Karpas-422 (cell line): Measurements from ENCODE around the gene ITSN1. TPM values are rescaled to one million over a fixed set of nuclear protein-coding genes. Genes with fewer than 3 reads are reported as not detected.

Experiments used
- DNase-seq: peaks from one replicate; pipeline ENCODE4 v3.0.0-alpha.2; 2015
- H2AFZ ChIP-seq: fragments of 200-600 bp; sonication (generic); 2 replicates; pipeline ENCODE4 v1.6.1; 2014; ENCODE audit warnings: antibody characterized with exemption, low read length, mixed read lengths
- H3K27ac ChIP-seq: fragments of 200-600 bp; sonication (generic); 2 replicates; pipeline ENCODE4 v1.5.1; 2014; ENCODE audit warnings: mild to moderate bottlenecking, low read length, moderate library complexity
- H3K27me3 ChIP-seq: fragments of 200-600 bp; sonication (generic); 2 replicates; pipeline ENCODE4 v1.6.1; 2014; ENCODE audit warnings: low read length, mixed read lengths
- H3K36me3 ChIP-seq: fragments of 200-600 bp; sonication (generic); 2 replicates; pipeline ENCODE4 v1.6.1; 2014; ENCODE audit warnings: low read length, mixed read lengths; ENCODE audit not compliant: insufficient read depth
- H3K4me1 ChIP-seq: fragments of 200-600 bp; sonication (generic); 2 replicates; pipeline ENCODE4 v1.6.1; 2014; ENCODE audit warnings: mild to moderate bottlenecking, low read length, mixed read lengths
- H3K4me2 ChIP-seq: fragments of 200-600 bp; sonication (generic); 2 replicates; pipeline ENCODE4 v1.6.1; 2014; ENCODE audit warnings: low read length, low read depth, mild to moderate bottlenecking; ENCODE audit not compliant: poor library complexity, severe bottlenecking
- H3K4me3 ChIP-seq: fragments of 200-600 bp; sonication (generic); 2 replicates; pipeline ENCODE4 v1.5.1; 2014; ENCODE audit warnings: mild to moderate bottlenecking, antibody characterized with exemption, low read length, mixed read lengths
- H3K79me2 ChIP-seq: fragments of 200-600 bp; sonication (generic); 2 replicates; pipeline ENCODE4 v1.6.1; 2014; ENCODE audit warnings: mild to moderate bottlenecking, low read length, mixed read lengths
- H3K9ac ChIP-seq: fragments of 200-600 bp; sonication (generic); 2 replicates; pipeline ENCODE4 v1.6.0; 2014; ENCODE audit warnings: low read length
- H3K9me2 ChIP-seq: fragments of 200-600 bp; sonication (generic), shearing (Covaris generic); replicated peaks from 2 replicates; pipeline ENCODE4 v1.6.0; 2014; ENCODE audit warnings: mild to moderate bottlenecking, low read length, moderate library complexity; ENCODE audit not compliant: insufficient read depth
- H3K9me3 ChIP-seq: fragments of 300-700, 200-600 bp; sonication (generic); 2 replicates; pipeline ENCODE4 v1.6.1; 2014; ENCODE audit warnings: low read length, mixed read lengths
- H4K20me1 ChIP-seq: fragments of 200-600 bp; sonication (generic); 2 replicates; pipeline ENCODE4 v1.6.1; 2014; ENCODE audit warnings: mild to moderate bottlenecking, antibody characterized with exemption, low read length, low read depth; ENCODE audit not compliant: insufficient read depth
- total RNA-seq: library from RNA; depleted of rRNA; stranded (reverse); fragments of >200 nt; shearing (Covaris generic); gene quantifications from 2 replicates; pipeline ENCODE4 v1.2.3, GENCODE V29; 2014; ENCODE audit warnings: low replicate concordance

The ITSN1 gene
- total RNA-seq, 1 experiment from 2014 or later: 2.3 TPM

DNA sequence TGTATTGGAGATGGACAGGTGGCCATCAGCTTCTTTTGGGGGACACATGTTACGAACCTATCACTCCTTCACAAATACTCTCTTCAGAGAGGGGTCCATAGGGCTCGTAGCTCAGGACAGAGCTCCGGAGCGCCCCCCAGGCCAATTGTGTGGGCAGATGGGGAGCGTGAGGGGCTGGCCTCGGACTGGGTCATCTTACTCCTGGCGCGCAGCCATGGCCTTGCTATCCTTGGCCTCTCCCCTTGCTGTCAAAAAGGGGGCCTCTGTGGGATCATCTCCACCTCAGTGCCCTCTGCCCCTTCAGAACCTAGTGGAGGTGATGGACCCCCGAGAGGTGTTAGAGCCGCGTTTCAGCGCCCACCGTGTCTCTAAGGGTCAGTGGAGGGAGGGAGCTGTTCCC lies 238.3 kb downstream of the ITSN1 start:
- no peaks in the 10 kb centered on the region for H3K4me1 ChIP-seq
- H3K79me2 ChIP-seq: no peaks in the 10 kb centered on the region
- H3K4me2 ChIP-seq: no peak overlapping the region
- H3K36me3 ChIP-seq: no peaks in the 10 kb centered on the region
- H3K9me3 ChIP-seq: no peaks in the 10 kb centered on the region
- no peak overlapping the region for H3K9ac ChIP-seq
- H2AFZ ChIP-seq: no peak overlapping the region
- H4K20me1 ChIP-seq: no peaks in the 10 kb centered on the region
- DNase-seq: no peak
- no peak overlapping the region for H3K4me3 ChIP-seq
- H3K27me3 ChIP-seq: no peaks in the 10 kb centered on the region
- no peak overlapping the region for H3K27ac ChIP-seq
- no peaks in the 10 kb centered on the region for H3K9me2 ChIP-seq

DNA sequence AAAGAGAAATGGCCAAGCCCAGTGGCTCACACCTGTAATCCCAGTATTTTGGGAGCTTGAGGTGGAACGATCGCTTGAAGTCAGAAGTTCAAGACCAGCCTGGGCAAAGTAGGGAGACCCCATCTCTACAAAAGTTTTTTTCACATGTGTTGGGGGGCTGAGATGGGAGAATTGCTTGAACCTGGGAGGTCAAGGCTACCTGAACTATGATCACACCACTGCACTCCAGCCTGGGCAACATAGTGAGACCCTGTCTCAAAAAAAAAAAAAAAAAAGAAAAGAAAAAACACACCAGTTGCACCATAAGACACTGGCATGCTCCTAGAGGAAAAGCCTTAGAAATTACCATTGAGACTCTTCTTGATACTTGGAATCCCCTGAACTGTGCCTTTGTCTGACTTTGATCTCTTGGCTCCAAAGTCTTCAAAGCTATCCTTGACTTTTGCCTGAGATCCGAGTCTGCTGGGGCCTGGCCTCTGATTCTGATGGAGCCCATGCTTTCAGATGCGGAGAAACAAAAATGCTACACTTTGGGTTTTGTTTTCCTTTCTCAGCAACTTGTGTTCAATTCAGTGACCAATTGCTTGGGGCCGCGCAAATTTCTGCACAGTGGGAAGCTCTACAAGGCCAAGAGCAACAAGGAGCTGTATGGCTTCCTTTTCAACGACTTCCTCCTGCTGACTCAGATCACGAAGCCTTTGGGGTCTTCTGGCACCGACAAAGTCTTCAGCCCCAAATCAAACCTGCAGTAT lies 239.6 kb downstream of the ITSN1 start:
- Histone ChIP-seq H3K79me2 (no peaks in the 10 kb centered on the region), H3K36me3 (no peaks in the 10 kb centered on the region), H3K4me2 (no peak overlapping the region), H3K27me3 (no peaks in the 10 kb centered on the region), H2AFZ (no peak overlapping the region), H3K9me2 (no peaks in the 10 kb centered on the region), H3K9me3 (no peaks in the 10 kb centered on the region), H4K20me1 (no peaks in the 10 kb centered on the region), H3K4me1 (no peaks in the 10 kb centered on the region), H3K27ac (no peak overlapping the region), H3K9ac (no peak overlapping the region), H3K4me3 (no peak overlapping the region)
- no peak for DNase-seq

DNA sequence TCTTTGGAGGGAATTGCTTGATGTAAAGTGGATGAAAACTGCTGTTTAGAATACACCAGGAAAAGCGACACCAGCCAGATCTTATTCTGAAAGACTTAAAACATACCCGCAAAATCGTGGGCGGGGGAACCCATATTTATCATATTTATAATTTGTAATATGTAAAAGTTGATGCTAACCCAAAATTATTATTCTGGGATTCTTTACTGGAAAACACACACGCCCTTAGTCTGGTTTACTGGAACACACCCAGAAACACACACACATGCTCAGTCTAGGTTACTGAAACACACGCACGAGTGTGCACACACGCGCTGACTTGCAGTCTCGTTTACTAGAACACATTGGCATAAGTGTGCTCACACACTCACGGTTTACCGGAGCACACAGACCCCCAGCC lies 240.8 kb downstream of the ITSN1 start:
- Histone ChIP-seq H3K27ac (no peak overlapping the region), H3K9me3 (no peaks in the 10 kb centered on the region), H4K20me1 (no peaks in the 10 kb centered on the region), H3K9me2 (no peaks in the 10 kb centered on the region), H3K4me1 (no peaks in the 10 kb centered on the region), H2AFZ (no peak overlapping the region), H3K9ac (no peak overlapping the region), H3K27me3 (no peaks in the 10 kb centered on the region), H3K4me2 (no peak overlapping the region), H3K79me2 (no peaks in the 10 kb centered on the region), H3K36me3 (no peaks in the 10 kb centered on the region), H3K4me3 (no peak overlapping the region)
- DNase-seq: no peak

DNA sequence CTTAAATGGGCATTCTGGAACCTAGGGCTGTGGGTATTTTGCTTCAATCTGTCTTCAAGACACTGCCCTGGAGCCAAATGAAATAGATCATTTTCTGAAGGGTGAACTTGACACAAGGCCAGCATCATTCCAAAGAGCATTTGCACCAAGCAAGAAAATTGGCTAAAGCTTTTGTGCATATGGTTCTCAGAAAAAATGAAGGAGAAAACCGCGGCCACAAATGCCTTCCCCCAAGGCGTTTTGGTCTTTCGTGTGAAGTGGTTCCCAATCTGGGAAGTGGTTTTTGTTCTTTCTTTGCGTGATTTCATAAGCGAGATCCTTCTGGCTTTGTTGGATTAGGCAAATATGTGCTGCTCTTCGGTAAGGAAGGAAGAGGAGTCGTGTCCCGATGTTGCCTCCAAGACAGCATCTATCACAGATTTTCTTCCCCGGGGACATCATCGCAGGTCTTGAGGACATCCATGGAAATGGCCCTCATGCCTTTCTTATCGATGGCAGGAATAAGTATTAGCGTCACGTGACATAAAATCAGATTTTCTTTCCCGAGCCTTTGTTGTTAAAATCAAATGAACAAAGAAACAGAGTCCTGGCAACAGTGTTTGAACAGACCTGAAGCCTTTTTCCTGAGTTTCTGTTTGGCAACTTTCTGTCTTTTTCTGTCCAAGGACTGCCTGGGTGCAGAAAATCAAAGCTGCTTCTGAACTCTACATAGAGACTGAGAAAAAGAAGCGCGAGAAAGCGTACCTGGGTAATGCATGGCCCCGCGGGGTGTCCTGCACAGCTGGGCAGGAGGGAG lies 242.3 kb downstream of the ITSN1 start:
- no peak overlapping the region for H3K4me2 ChIP-seq
- no peaks in the 10 kb centered on the region for H3K9me2 ChIP-seq
- no peak for DNase-seq
- H3K9ac ChIP-seq: no peak overlapping the region
- no peaks in the 10 kb centered on the region for H3K79me2 ChIP-seq
- no peak overlapping the region for H3K4me3 ChIP-seq
- no peaks in the 10 kb centered on the region for H3K27me3 ChIP-seq
- no peaks in the 10 kb centered on the region for H3K4me1 ChIP-seq
- H3K9me3 ChIP-seq: no peaks in the 10 kb centered on the region
- no peaks in the 10 kb centered on the region for H4K20me1 ChIP-seq
- H3K27ac ChIP-seq: no peak overlapping the region
- no peak overlapping the region for H2AFZ ChIP-seq
- H3K36me3 ChIP-seq: no peaks in the 10 kb centered on the region

DNA sequence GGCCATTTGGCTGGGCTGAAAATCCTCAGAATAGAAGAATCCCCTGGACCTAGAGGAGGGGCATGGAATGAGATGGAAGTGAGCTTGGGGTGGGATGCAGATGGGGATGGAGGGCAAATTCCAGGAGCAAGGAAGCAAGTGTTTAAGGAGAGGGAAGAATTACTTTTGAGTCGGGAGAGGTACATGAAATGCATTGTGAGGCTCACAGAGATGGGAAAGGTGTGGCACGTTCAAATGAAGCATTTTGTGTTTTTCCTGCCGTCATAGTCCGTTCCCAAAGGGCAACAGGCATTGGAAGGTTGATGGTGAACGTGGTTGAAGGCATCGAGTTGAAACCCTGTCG lies 242.8 kb downstream of the ITSN1 start:
- H3K79me2 ChIP-seq: no peaks in the 10 kb centered on the region
- no peak overlapping the region for H3K27ac ChIP-seq
- H3K9ac ChIP-seq: no peak overlapping the region
- H2AFZ ChIP-seq: no peak overlapping the region
- DNase-seq: no peak
- no peak overlapping the region for H3K4me3 ChIP-seq
- H3K9me3 ChIP-seq: no peaks in the 10 kb centered on the region
- H4K20me1 ChIP-seq: no peaks in the 10 kb centered on the region
- no peaks in the 10 kb centered on the region for H3K27me3 ChIP-seq
- H3K9me2 ChIP-seq: no peaks in the 10 kb centered on the region
- no peaks in the 10 kb centered on the region for H3K4me1 ChIP-seq
- no peak overlapping the region for H3K4me2 ChIP-seq
- no peaks in the 10 kb centered on the region for H3K36me3 ChIP-seq

DNA sequence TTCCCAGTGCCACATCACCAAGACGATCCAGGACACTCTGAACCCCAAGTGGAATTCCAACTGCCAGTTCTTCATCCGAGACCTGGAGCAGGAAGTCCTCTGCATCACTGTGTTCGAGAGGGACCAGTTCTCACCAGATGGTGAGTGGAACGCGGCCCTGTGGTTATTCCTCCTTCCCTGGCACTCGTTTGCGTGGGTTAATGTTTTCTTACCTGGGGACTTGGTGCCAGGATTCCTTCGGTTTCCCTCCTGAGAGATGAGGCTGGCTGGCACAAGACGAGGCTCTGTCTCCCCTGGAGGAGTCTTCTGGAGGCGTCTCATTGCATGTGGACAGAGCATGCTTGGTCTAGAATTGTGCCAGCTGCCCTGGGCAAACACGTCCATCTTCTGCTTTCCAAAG lies 244.0 kb downstream of the ITSN1 start:
- Histone ChIP-seq H3K9me2 (no peaks in the 10 kb centered on the region), H3K9me3 (no peaks in the 10 kb centered on the region), H3K79me2 (no peaks in the 10 kb centered on the region), H3K27ac (no peak overlapping the region), H3K4me1 (no peaks in the 10 kb centered on the region), H3K36me3 (no peaks in the 10 kb centered on the region), H2AFZ (no peak overlapping the region), H3K4me3 (no peak overlapping the region), H3K4me2 (no peak overlapping the region), H3K9ac (no peak overlapping the region), H4K20me1 (no peaks in the 10 kb centered on the region), H3K27me3 (no peaks in the 10 kb centered on the region)
- DNase-seq: no peak

DNA sequence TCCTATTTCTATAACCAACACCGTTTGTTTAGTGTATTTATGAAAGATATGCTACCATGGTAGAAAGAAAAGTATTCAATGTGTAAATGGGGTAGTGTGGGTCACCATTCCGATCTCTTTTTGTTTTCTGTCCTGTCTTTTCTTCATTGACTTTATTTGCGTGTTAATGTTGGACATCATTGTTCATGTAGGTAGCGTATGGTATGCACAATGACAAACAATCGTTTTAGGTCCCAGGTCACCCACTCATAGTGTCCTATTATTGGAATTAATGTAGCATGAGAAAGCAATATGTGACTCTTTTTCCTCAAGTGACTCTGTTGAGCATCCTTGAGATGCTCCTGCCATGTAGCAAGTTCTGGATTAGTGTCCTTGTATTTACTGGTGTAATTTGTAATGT lies 247.9 kb downstream of the ITSN1 start:
- H3K4me2 ChIP-seq: no peak overlapping the region
- H2AFZ ChIP-seq: no peak overlapping the region
- no peak overlapping the region for H3K27ac ChIP-seq
- H3K36me3 ChIP-seq: no peaks in the 10 kb centered on the region
- no peak for DNase-seq
- H3K4me1 ChIP-seq: peaks cover 6% of the 10 kb centered on the region; the same call in 1 of the 2 replicates
- no peak overlapping the region for H3K9ac ChIP-seq
- no peak overlapping the region for H3K4me3 ChIP-seq
- no peaks in the 10 kb centered on the region for H4K20me1 ChIP-seq
- no peaks in the 10 kb centered on the region for H3K9me3 ChIP-seq
- H3K79me2 ChIP-seq: no peaks in the 10 kb centered on the region
- H3K27me3 ChIP-seq: no peaks in the 10 kb centered on the region
- no peaks in the 10 kb centered on the region for H3K9me2 ChIP-seq

DNA sequence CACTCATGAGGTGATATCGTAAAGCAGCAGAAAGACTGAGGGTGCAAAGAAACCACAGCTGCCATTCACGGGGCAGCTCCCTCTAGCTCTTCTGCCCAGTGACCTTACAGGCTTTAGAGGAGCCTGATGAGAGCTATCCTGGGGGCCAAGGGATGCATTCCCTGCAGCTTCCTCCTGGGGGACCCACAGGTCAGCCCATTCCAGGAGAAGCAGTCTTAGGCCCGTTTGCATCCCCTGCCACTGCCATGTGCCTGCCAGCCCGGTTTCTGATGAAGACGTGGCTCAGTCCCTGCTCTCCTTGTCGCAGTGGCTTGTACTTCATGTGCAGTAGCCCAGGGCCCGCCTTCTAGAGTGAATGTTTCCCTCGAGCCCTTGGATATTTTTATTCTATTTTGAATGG lies 250.6 kb downstream of the ITSN1 start:
- Histone ChIP-seq H3K27ac (no peak overlapping the region), H3K4me1 (peaks cover 6% of the 10 kb centered on the region; the same call in 1 of the 2 replicates), H3K4me2 (no peak overlapping the region), H4K20me1 (no peaks in the 10 kb centered on the region), H3K36me3 (no peaks in the 10 kb centered on the region), H3K27me3 (no peaks in the 10 kb centered on the region), H3K9ac (no peak overlapping the region), H2AFZ (no peak overlapping the region), H3K9me3 (no peaks in the 10 kb centered on the region), H3K9me2 (no peaks in the 10 kb centered on the region), H3K79me2 (no peaks in the 10 kb centered on the region), H3K4me3 (no peak overlapping the region)
- DNase-seq: no peak
